Stimulated activated CD8-positive, alpha-beta memory T cell treated with anti-CD3 and anti-CD28 coated beads, Interleukin-12 subunit alpha, Interleukin-12 subunit beta, amount 100 ng/mL, for 24 hours (primary cell): Measurements from ENCODE around the gene LIMK2.
"Not testable (repeated sequence)": the region's sequence is repeated elsewhere in the genome, so short reads cannot be mapped to it uniquely, and the experiment has no call there.

Experiments
- DNase-seq: peaks from one replicate; pipeline ENCODE4 v3.0.0-alpha.2; 2020; ENCODE audit errors: extremely low read depth

LIMK2 gene

GRCh38 chr22:31211482-31211861 lies 626 bp upstream of the LIMK2 start:
- no peak for DNase-seq

DNA sequence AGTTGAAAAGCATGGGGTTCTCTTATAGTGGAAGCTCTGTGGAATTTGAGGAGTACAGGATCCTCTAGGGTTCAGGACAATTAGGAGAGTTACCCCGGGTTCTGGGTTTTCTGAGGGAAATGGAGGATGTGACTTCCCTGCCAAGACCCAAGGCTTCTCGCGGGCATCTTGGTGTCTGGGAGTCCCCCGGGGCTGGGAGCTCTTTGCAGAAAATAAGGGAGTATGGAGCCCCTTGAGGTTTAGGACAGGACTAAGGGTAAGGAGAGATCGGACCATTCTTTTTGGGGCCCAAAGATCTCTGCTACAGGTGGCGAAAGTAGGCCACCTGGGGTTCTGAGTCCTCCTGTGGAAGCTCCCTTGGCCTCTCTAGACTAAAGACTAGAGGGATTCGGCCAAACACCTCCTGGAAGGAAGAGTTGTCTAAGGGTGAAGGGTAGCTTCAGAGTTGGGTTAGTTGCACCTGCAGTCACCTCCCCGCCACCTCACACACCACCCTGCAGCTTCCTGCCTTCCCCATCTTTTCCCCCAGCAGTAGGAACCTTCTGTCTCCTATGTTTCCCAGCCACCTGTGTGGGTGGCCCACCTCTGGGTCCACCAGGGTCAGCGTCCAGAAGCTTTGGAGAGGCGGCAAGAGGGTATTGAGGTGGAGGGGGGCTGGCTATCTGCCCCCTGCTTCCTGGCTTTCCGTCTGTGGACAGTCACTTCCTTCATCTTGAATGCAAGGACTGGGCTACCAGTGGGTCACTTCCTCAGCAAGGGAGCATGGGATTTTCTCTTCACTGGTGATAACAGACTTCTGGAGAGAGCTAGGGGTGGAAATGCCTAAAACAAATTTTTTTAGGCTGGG lies 908 bp downstream of the LIMK2 start:
- DNase-seq = no peak

- DNase-seq = no peak
Measured at GRCh38 chr22:31215018-31215535, 3.0 kb downstream of the LIMK2 start.

- no peak for DNase-seq
Measured at GRCh38 chr22:31218565-31219262, 6.6 kb downstream of the LIMK2 start.

GRCh38 chr22:31221084-31221483 lies 9.0 kb downstream of the LIMK2 start:
- no peak for DNase-seq

DNA sequence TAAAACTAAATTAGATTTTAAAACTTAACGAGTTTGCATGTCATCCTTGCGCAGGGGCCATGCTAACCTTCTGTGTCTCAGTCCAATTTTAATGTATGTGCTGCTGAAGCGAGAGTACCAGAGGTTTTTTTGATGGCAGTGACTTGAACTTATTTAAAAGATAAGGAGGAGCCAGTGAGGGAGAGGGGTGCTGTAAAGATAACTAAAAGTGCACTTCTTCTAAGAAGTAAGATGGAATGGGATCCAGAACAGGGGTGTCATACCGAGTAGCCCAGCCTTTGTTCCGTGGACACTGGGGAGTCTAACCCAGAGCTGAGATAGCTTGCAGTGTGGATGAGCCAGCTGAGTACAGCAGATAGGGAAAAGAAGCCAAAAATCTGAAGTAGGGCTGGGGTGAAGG lies 10.6 kb downstream of the LIMK2 start:
- DNase-seq = no peak

DNA sequence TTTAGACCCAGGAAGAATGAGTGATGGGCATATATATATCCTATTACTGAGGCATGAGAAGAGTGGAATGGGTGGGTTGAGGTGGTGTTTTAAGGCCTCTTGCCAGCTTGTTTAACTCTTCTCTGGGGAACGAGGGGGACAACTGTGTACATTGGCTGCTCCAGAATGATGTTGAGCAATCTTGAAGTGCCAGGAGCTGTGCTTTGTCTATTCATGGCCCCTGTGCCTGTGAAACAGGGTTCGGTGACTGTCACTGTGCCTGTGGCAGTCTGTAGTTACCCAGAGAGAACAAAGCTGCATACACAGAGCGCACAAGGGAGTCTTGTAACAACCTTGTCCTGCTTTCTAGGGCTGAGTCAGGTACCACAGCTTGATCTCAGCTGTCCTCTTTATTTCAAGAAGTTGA lies 11.7 kb downstream of the LIMK2 start:
- no peak for DNase-seq

GRCh38 chr22:31224691-31225090 lies 12.6 kb downstream of the LIMK2 start:
- DNase-seq = not testable (repeated sequence)

DNA sequence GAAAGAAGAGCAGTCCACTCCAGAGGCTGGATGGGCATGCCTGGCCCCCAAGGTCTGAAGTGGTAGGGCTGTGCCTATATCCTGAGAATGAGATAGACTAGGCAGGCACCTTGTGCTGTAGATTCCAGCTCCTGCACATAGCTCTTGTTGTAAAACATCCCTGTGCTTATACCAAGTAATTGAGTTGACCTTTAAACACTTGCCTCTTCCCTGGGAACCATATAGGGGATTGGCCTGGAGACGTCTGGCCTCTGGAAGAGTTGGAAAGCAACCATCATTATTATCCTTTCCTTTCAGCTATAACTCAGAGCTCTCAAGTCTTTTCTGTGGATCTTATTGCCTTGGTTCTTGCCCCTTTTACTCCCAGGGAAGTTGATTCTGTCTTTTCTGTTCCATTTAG lies 15.1 kb downstream of the LIMK2 start:
- no peak for DNase-seq

DNA sequence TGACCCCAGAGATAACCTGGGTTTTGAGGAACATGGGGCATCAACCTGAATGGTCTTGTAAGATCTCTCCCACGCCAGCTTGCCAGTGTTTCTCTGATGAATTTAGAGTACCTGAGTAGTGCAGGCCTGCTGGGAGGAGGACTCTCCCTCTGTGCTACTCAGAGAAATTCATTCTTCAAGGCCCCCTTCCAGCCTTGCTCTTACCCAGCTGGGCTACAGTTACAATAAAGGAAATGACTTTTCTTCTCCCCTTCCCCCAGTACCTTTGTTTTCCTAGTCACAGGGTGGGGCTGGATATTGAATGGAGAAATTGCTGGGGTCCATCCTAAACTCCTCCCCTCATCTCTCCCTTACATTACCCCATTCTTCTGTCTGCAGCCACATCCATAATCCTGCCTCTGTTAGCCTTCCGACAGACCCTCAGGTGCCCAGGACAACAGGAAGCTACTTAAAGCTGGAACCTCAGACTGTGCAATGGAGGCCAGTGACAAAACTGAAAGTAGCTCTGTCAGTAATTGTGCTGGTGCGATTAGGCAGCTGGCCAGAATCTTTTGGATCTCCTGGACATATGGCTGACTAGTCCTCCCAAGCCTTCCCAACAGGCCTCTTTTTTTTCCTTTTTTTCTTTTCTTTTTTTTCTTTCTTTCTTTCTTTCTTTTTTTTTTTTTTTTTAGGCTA lies 17.4 kb downstream of the LIMK2 start:
- no peak for DNase-seq

DNA sequence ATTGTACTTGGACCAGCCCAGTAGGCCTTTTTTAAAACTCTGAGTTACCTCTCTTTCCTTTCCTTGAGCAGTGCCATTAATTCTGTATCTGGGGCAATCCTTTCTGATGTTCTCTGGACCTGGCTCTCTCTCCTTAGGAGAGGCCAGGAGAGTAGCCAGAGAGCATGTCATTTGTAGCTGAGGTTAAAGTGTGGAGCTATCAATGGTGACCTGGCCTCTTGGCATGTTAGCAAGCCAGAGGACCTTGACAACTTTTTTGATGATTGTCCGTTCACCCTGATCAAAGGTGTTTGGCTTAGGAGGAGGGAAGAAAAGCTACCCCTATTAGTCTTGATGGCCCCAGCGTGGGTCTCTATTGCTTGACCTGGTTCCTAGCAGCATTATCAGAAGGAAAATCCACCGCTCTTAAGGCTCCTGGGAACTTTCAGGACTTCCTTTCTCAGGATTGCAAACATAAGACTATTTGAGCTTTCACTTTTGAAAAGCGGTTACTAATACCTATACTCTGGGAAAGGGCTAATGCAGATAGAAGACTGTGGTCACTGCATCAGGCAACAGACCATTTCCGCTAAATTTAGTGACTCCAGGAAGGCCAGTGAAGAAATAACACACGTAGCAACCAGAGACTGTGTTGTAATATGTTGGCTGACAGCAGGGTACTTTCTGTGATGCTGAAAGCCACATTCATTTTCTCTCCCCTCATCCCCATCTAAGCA lies 18.2 kb downstream of the LIMK2 start:
- DNase-seq = no peak

- DNase-seq = no peak
Measured at GRCh38 chr22:31230871-31231621, 18.9 kb downstream of the LIMK2 start.

- no peak for DNase-seq
Measured at GRCh38 chr22:31233001-31233400, 20.9 kb downstream of the LIMK2 start.

DNA sequence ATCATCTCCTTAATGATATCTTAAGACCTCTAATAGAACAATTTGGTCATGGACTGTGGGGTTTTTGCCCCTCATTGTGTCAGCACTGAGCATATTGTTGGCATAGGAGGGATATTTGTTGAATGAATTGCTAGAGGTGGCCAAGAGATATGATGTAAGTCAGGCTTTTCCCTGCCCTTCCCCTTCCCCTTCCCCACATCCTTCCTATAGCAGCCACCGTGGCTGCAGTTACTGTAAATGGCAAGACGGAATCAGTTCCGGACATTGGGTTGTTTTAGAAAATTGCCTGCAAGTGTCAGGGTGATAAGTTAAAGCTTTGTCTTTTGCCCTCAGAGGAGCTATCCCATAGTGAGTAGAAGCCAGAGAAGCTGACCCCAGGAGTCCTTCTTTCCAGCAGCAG lies 23.0 kb downstream of the LIMK2 start:
- no peak for DNase-seq

DNA sequence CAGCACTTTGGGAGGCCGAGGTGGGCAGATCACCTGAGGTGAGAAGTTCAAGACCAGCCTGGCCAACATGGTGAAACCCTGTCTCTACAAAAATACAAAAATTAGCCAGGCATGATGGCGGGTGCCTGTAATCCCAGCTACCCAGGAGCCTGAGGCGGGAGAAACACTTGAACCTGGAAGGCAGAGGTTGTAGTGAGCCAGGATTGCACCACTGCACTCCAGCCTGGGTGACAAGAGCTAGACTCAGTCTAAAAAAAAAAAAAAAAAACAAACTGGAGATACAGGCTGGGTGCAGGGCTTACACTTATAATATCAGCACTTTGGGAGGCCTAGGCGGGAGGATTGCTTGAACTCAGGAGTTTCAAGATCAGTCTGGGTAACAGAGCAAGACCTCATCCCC lies 23.9 kb downstream of the LIMK2 start:
- not testable (repeated sequence) for DNase-seq

DNA sequence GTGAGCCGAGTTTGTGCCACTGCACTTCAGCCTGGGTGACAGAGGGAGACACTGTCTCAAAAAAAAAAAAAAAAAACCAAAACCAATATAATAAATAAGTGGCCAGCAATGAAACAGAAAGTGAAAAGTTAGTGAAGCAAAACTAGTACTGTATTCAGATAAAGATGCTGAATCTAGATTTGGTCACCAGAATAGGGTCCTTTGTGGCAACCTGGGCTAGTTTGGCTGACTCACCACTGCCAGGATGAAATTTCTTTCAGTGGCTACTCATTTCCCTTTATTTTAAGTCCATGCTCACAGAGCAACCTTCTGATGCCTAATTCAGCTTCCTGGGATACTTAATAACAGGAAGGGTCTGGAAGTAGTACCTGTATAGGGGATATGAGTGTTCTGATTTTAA lies 26.0 kb downstream of the LIMK2 start:
- DNase-seq = no peak

DNA sequence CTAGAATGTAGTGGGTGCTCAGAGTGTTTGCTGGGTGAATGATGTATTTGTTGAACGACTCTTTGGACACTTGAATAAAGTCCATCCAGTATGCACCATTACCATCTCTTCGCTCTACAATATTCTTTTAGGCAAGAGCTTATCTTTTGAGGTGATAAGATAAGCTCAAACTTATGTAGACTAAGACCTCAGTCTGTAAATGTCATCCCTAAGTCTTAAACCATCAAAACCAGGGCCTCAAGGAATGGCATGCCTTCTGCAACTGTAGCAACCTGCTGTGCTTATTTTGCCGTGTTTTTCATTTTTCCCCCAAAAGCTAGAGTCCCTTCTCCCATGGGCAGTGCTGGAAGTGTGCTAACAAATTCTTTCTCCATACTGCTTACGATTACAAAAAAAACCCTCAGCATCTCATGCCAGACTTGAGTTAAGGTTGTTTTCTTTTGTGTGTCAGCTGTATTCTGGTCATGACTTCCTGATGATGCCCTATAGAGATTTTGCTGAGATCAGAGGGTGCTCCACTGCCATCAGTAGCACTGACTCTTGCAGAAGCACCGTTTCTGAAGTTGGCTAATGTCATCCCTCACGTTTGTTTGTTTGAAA lies 27.8 kb downstream of the LIMK2 start:
- DNase-seq = no peak

GRCh38 chr22:31241200-31241599 lies 29.1 kb downstream of the LIMK2 start:
- DNase-seq = no peak

- DNase-seq = no peak
Measured at GRCh38 chr22:31241936-31242335, 29.8 kb downstream of the LIMK2 start.

DNA sequence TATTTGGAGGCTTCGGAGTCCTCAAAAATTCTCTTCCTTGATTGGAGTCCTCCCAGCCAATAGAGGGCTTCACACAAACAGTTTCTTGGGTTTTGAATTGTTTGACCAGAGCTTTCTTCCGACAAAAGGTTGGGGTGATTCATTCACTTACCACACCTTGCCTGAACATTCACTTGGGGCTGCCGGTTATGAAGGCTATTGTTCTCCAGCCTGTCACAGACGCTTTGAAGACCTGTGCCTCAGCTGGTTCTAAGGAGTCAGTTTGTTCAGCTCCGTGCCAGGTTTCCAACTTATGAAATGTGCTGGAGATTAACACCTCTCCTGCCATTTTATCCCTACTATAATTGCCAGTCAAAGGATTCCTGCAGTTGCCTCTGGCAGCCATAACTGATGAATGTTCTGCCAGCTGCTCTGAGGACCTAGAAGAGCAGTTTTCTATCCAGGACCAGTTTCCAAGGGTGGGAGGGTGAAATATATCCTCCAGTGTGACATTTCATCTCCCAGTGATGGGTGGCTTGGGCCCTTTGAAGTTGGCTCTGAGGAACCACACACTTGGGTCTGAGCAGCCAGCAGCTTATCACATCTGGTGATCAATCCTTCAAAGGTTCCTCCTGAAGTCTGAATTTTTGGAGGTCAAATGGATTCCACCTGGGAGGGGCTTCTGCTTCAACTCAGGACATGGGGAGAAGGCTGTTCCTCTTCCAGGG lies 31.4 kb downstream of the LIMK2 start:
- DNase-seq = no peak
